H1 (cell line): ENCODE data around the gene AP4M1. TPM values are rescaled to one million over a fixed set of nuclear protein-coding genes. Genes with fewer than 3 reads are reported as not detected.

ENCODE experiments used
- CTCF ChIA-PET: fragments of 300-600 bp; sonication (Branson Sonifier 250); formaldehyde crosslinking; loops from one replicate; lab custom pipeline; 2021; ENCODE audit not compliant: partially characterized antibody; lab: Charles Lee
- POLR2A ChIA-PET: fragments of 300-600 bp; sonication (Branson Sonifier 250); formaldehyde crosslinking; loops from one replicate; lab custom pipeline; 2021; ENCODE audit warnings: inconsistent platforms; ENCODE audit not compliant: partially characterized antibody; lab: Charles Lee
- DNase-seq, 2 experiments: peaks; one replicate each; pipeline versions ENCODE4 v3.0.0 to v3.0.0-alpha.2; 2010 to 2022; ENCODE audit warnings: low spot score in 2 of 2, low read depth in 1 of 2, mixed read lengths in 1 of 2
- FAIRE-seq: peaks from 2 replicates; lab custom pipeline; 2011; peaks lifted over from hg19 to GRCh38; lab: Jason Lieb, UNC
- H2AFZ ChIP-seq: 2 replicates; pipeline ENCODE4 v1.8.1; 2012; ENCODE audit warnings: low read length, inconsistent platforms
- H2AK5ac ChIP-seq: 2 replicates; pipeline ENCODE4 v1.6.1; 2013; ENCODE audit warnings: low read depth, low read length
- H2BK120ac ChIP-seq: replicated peaks from 2 replicates; pipeline ENCODE3; 2013; ENCODE audit warnings: low read depth, low read length, inconsistent platforms
- H2BK12ac ChIP-seq: 2 replicates; pipeline ENCODE4 v1.6.1; 2013; ENCODE audit warnings: low read depth, low read length
- H2BK15ac ChIP-seq: 2 replicates; pipeline ENCODE4 v1.6.1; 2013; ENCODE audit warnings: low read length
- H2BK20ac ChIP-seq: 2 replicates; pipeline ENCODE4 v1.6.1; 2013; ENCODE audit warnings: low read length
- H2BK5ac ChIP-seq: 2 replicates; pipeline ENCODE4 v1.6.1; 2013; ENCODE audit warnings: low read depth, low read length
- H3K14ac ChIP-seq: 2 replicates; pipeline ENCODE4 v1.6.1; 2013; ENCODE audit warnings: inconsistent platforms; ENCODE audit not compliant: insufficient read length
- H3K18ac ChIP-seq: 2 replicates; pipeline ENCODE4 v1.6.1; 2013; ENCODE audit warnings: low read length; ENCODE audit errors: extremely low read depth
- H3K23ac ChIP-seq: 2 replicates; pipeline ENCODE4 v1.6.1; 2013; ENCODE audit warnings: inconsistent platforms; ENCODE audit not compliant: insufficient read length
- H3K23me2 ChIP-seq: 2 replicates; pipeline ENCODE4 v1.6.1; 2013; ENCODE audit warnings: low read depth, low read length
- H3K27ac ChIP-seq: 2 replicates; pipeline ENCODE4 v1.6.1; 2011; ENCODE audit warnings: low read depth, low read length, inconsistent platforms
- H3K27me3 ChIP-seq, 4 experiments: replicated peaks in 1 of 4; 1 replicate in 1 of 4; 2 replicates in 3 of 4; pipeline versions ENCODE4 v1.6.1 to v1.8.1; 2011 to 2013; ENCODE audit warnings: low read length in 3 of 4, mild to moderate bottlenecking in 3 of 4, inconsistent platforms in 2 of 4, mixed read lengths in 2 of 4, moderate library complexity in 1 of 4; ENCODE audit not compliant: control insufficient read depth in 3 of 4, insufficient read depth in 3 of 4; ENCODE audit errors: extremely low read depth in 1 of 4
- H3K36me3 ChIP-seq, 4 experiments: 2 replicates each; pipeline versions ENCODE4 v1.6.1 to v1.8.1; 2011 to 2013; ENCODE audit warnings: mild to moderate bottlenecking in 4 of 4, low read length in 3 of 4, moderate library complexity in 2 of 4, control low read depth in 1 of 4, inconsistent platforms in 1 of 4; ENCODE audit not compliant: insufficient read depth in 4 of 4, control insufficient read depth in 2 of 4
- H3K4ac ChIP-seq: replicated peaks from 2 replicates; pipeline ENCODE3; 2013; ENCODE audit warnings: low read length, low read depth, mixed read lengths, inconsistent platforms; ENCODE audit not compliant: insufficient read length
- H3K4me1 ChIP-seq, 4 experiments: replicated peaks in 1 of 4; 1 replicate in 1 of 4; 2 replicates in 3 of 4; pipeline versions ENCODE4 v1.6.1 to v1.8.1; 2011 to 2013; ENCODE audit warnings: low read length in 3 of 4, inconsistent platforms in 2 of 4, mixed read lengths in 1 of 4; ENCODE audit not compliant: insufficient read depth in 4 of 4, control insufficient read depth in 3 of 4
- H3K4me2 ChIP-seq, 2 experiments: 2 replicates each; pipeline versions ENCODE4 v1.6.1 to v1.8.1; 2011 to 2013; ENCODE audit warnings: low read depth in 2 of 2, low read length in 2 of 2, control low read depth in 1 of 2, inconsistent platforms in 1 of 2, mild to moderate bottlenecking in 1 of 2; ENCODE audit not compliant: insufficient read depth in 1 of 2
- H3K4me3 ChIP-seq, 4 experiments: fragments of 200-600, 300-600 bp in 1 of 4; sonication (generic), shearing (Covaris generic), sonication (Bioruptor Twin) in 1 of 4; 2 replicates each; pipeline versions ENCODE4 v1.5.1 to v1.8.1; 2011 to 2016; ENCODE audit warnings: low read length in 4 of 4, low read depth in 3 of 4, control low read depth in 2 of 4, inconsistent platforms in 2 of 4, mild to moderate bottlenecking in 2 of 4, mixed read lengths in 1 of 4, moderate library complexity in 1 of 4; ENCODE audit not compliant: insufficient read depth in 2 of 4; ENCODE audit errors: extremely low read depth in 1 of 4
- H3K56ac ChIP-seq: replicated peaks from 2 replicates; pipeline ENCODE3; 2013; ENCODE audit warnings: low read depth, mild to moderate bottlenecking, mixed read lengths, low read length, inconsistent platforms; ENCODE audit not compliant: insufficient read length
- H3K79me1 ChIP-seq: 2 replicates; pipeline ENCODE4 v1.6.1; 2013; ENCODE audit warnings: low read depth, low read length, control low read depth
- H3K79me2 ChIP-seq, 2 experiments: 2 replicates each; pipeline versions ENCODE4 v1.6.1 to v1.8.1; 2012 to 2013; ENCODE audit warnings: low read length in 2 of 2, mild to moderate bottlenecking in 2 of 2, inconsistent platforms in 1 of 2; ENCODE audit not compliant: insufficient read depth in 2 of 2, control insufficient read depth in 1 of 2
- H3K9ac ChIP-seq, 4 experiments: replicated peaks in 1 of 4; 1 replicate in 1 of 4; 2 replicates in 3 of 4; pipeline versions ENCODE4 v1.6.1 to v1.8.1; 2011 to 2013; ENCODE audit warnings: low read depth in 3 of 4, low read length in 3 of 4, control low read depth in 2 of 4, mild to moderate bottlenecking in 2 of 4, moderate library complexity in 2 of 4, inconsistent platforms in 1 of 4; ENCODE audit errors: extremely low read depth in 1 of 4
- H3K9me3 ChIP-seq, 2 experiments: 2 replicates each; pipeline versions ENCODE4 v1.6.1 to v1.8.1; 2012 to 2013; ENCODE audit warnings: mild to moderate bottlenecking in 2 of 2, moderate library complexity in 2 of 2, control low read depth in 1 of 2, inconsistent platforms in 1 of 2, low read depth in 1 of 2, low read length in 1 of 2, mixed read lengths in 1 of 2; ENCODE audit not compliant: insufficient read depth in 2 of 2
- H4K20me1 ChIP-seq, 2 experiments: replicated peaks in 1 of 2; 2 replicates each; pipeline versions ENCODE3 to v1.8.1; 2011 to 2013; ENCODE audit warnings: inconsistent platforms in 2 of 2, low read length in 2 of 2, mild to moderate bottlenecking in 1 of 2; ENCODE audit not compliant: insufficient read depth in 2 of 2, control insufficient read depth in 1 of 2
- H4K5ac ChIP-seq: 2 replicates; pipeline ENCODE4 v1.6.1; 2013; ENCODE audit warnings: low read length, low read depth, mixed read lengths, inconsistent platforms; ENCODE audit not compliant: insufficient read length
- H4K8ac ChIP-seq: 2 replicates; pipeline ENCODE4 v1.8.0; 2013; ENCODE audit warnings: mild to moderate bottlenecking, moderate library complexity, low read length, inconsistent platforms; ENCODE audit not compliant: insufficient read depth; ENCODE audit errors: extremely low read depth
- H4K91ac ChIP-seq: replicated peaks from 2 replicates; pipeline ENCODE3; 2013; ENCODE audit warnings: low read length, mixed read lengths, inconsistent platforms; ENCODE audit not compliant: insufficient read length
- CHD2 ChIP-seq: IDR thresholded peaks from 2 replicates; pipeline ENCODE4 v1.6.1; 2012; ENCODE audit warnings: low read length, improper control_type of control experiment
- POLR2A ChIP-seq, 2 experiments: IDR thresholded peaks; 1 replicate in 1 of 2; 2 replicates in 1 of 2; pipeline ENCODE4 v1.6.1; 2011; ENCODE audit warnings: low read depth in 2 of 2, low read length in 2 of 2, mild to moderate bottlenecking in 2 of 2; ENCODE audit errors: control extremely low read depth in 1 of 2
- POLR2AphosphoS5 ChIP-seq: IDR thresholded peaks from 2 replicates; pipeline ENCODE4 v1.6.1; 2011; ENCODE audit warnings: low read depth, low read length
- RAD21 ChIP-seq, 2 experiments: IDR thresholded peaks in 1 of 2; conservative IDR thresholded peaks in 1 of 2; 2 replicates each; pipeline ENCODE4 v1.6.1; 2011; ENCODE audit warnings: low read depth in 2 of 2, low read length in 2 of 2, improper control_type of control experiment in 1 of 2, inconsistent platforms in 1 of 2, mild to moderate bottlenecking in 1 of 2, moderate library complexity in 1 of 2
- TAF7 ChIP-seq: optimal IDR thresholded peaks from 2 replicates; pipeline ENCODE3; 2011; ENCODE audit warnings: low read depth, mild to moderate bottlenecking, inconsistent platforms, low read length, moderate library complexity, borderline replicate concordance
- WGBS, 2 experiments: shearing (Covaris generic) in 1 of 2; methylation state at CpG; one replicate each; pipeline versions ENCODE4 v1.1.6 to v1.1.7; 2013 to 2015; ENCODE audit warnings: low lambda C conversion rate in 2 of 2, mixed read lengths in 2 of 2, inconsistent platforms in 1 of 2, low coverage in 1 of 2, missing lambda C conversion rate in 1 of 2; ENCODE audit not compliant: insufficient replicate concordance in 2 of 2, insufficient coverage in 1 of 2, insufficient read length in 1 of 2; ENCODE audit errors: extremely low coverage in 1 of 2, missing lambda C conversion rate in 1 of 2; 5-methylcytosine and 5-hydroxymethylcytosine counted together
- polyA plus RNA-seq, 7 experiments: library from polyadenylated mRNA; depleted of rRNA in 3 of 7; stranded (reverse) in 5 of 7; unstranded in 2 of 7; fragments of >200 nt in 5 of 7; fragments of 200-250 nt in 2 of 7; gene quantifications; 1 replicate in 5 of 7; 2 replicates in 1 of 7; 4 replicates in 1 of 7; pipeline versions ENCODE4 v1.2.1 to v1.2.3, GENCODE V29; 2011 to 2013; ENCODE audit warnings: missing spikeins in 2 of 7, mixed read lengths in 2 of 7
- total RNA-seq: library from RNA; stranded (reverse); fragmentation: NEBNext Ultra II Directional; extraction: Animal tissue kit (Norgen Biotek cat#: 25700); gene quantifications from 2 replicates; pipeline ENCODE4 v1.2.1, GENCODE V29; 2021
- TF ChIP-seq, protein P1 (sequence below): IDR thresholded peaks from 2 replicates; pipeline ENCODE4 v1.6.1; 2012; ENCODE audit warnings: inconsistent platforms

The AP4M1 gene
- total and polyA plus RNA-seq, 2 of the 8 experiments (the other 6 are each of a cell fraction or from before 2014, with no cell fraction given) = 15.2 to 16.6 TPM

DNA sequence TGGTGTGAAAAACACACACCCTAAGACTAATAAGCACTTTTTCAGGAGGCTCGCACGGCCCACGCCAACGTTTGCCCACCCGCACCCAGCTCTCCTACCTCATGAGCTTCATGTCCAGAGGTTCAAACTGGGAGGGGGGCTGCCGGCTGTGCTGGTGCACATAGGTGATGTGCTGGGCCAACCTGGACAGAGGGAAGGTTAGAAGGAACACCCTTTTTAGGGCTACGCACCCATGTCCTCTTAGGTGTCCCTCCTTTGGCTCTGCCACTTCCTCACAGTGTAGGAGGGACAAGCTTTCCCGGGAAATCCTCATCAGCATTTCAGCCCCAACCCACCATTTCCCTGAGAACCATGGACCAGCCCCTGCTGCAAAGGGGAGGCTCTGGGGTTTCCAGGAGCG is 6.2 kb upstream of the AP4M1 start:
- Histone ChIP-seq H2BK20ac (no peak overlapping the region), H3K4me3 (no peak overlapping the region), H3K14ac (no peak overlapping the region), H3K79me1 (peaks cover 17% of the 10 kb centered on the region), H3K56ac (no peak overlapping the region), H3K79me2 (peaks cover 9 to 41% of the 10 kb centered on the region in 2 experiments), H3K27me3 (no peaks in the 10 kb centered on the region), H2BK5ac (no peak overlapping the region), H4K8ac (no peak overlapping the region), H3K36me3 (peaks cover 84 to 95% (median 88%) of the 10 kb centered on the region in 4 experiments), H4K5ac (no peak overlapping the region), H2AFZ (no peak overlapping the region), H4K91ac (no peak overlapping the region), H3K9ac (no peak overlapping the region; a peak in 1 of 7 replicates), H3K4me1 (peaks cover 0 to 8% (median 3%) of the 10 kb centered on the region in 4 experiments; a peak in 3 of 7 replicates), H2AK5ac (no peak overlapping the region), H3K18ac (no peak overlapping the region), H4K20me1 (peaks cover 26 to 41% of the 10 kb centered on the region in 2 experiments), H2BK15ac (no peak overlapping the region), H2BK120ac (no peak overlapping the region), H2BK12ac (no peak overlapping the region), H3K23ac (no peak overlapping the region), H3K4ac (no peak overlapping the region), H3K4me2 (no peak overlapping the region), H3K9me3 (no peaks in the 10 kb centered on the region), H3K27ac (no peak overlapping the region), H3K23me2 (no peaks in the 10 kb centered on the region; the same call in 1 of the 2 replicates)
- ChIA-PET CTCF (interaction anchor here (1.5 kb wide), 2 partner anchors 8 to 38 kb away, joined by 3 to 6 read pairs; no protein-coding TSS in a partner anchor), POLR2A (interaction anchor here (0.6 to 19.5 kb wide), 24 partner anchors 11 to 674 kb away, joined by 3 to 722 read pairs (median 4); partner anchors contain the start of genes AP4M1, CNPY4, COPS6 and LAMTOR4)
- DNase-seq (no peak), FAIRE-seq (no peak)
- WGBS, 2 experiments = 86% methylated on average over 9 of the region's 9 CpGs; no CpG with 5 or more reads in 1 of the 2 experiments
- TF ChIP-seq POLR2A (IDR thresholded peaks at IDR 0.05; ENCODE audit: control extremely low read depth in 1 of 2, low read depth in 2 of 2, low read length in 2 of 2) (peak; percentile 76 to 85), RAD21 (IDR thresholded peaks at IDR 0.05 in 1 of 2, conservative IDR thresholded peaks at IDR 0.05 in 1 of 2; ENCODE audit: low read depth in 2 of 2, low read length in 2 of 2) (no peak), CHD2 (0 out of 2 replicates have a peak, but pooled peaks have one; percentile 19), POLR2AphosphoS5 (peak; percentile 86), TAF7 (peak; percentile 24)
- TF ChIP-seq, protein P1, sequence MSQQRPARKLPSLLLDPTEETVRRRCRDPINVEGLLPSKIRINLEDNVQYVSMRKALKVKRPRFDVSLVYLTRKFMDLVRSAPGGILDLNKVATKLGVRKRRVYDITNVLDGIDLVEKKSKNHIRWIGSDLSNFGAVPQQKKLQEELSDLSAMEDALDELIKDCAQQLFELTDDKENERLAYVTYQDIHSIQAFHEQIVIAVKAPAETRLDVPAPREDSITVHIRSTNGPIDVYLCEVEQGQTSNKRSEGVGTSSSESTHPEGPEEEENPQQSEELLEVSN = no peak
